Esophagus squamous epithelium (tissue), 5 donors: ENCODE data around the gene MAP3K20. TPM values are rescaled to one million over a fixed set of nuclear protein-coding genes. Genes with fewer than 3 reads are reported as not detected.
"Not testable (repeated sequence)": the region's sequence is repeated elsewhere in the genome, so short reads cannot be mapped to it uniquely, and the experiment has no call there.

ENCODE experiments used
- DNase-seq: peaks from one replicate; lab custom pipeline; 2025; lab: John Stamatoyannopoulos, UW
- H3K27ac ChIP-seq, 4 donors: fragments of 200-600 bp; sonication (generic); one replicate each; pipeline ENCODE4 v1.5.1; 2016 to 2019; ENCODE audit warnings: mild to moderate bottlenecking in 1 of 4
- H3K27me3 ChIP-seq, 4 donors: fragments of 200-600 bp; sonication (generic); 1 replicate in 3 of 4; 2 replicates in 1 of 4; pipeline versions ENCODE4 v1.5.1 to v1.6.0; 2017 to 2021; ENCODE audit warnings: antibody characterized with exemption in 1 of 4
- H3K36me3 ChIP-seq, 3 donors: fragments of 200-600 bp; sonication (generic); one replicate each; pipeline ENCODE4 v1.5.1; 2016 to 2019
- H3K4me1 ChIP-seq, 3 donors: fragments of 200-600 bp; sonication (generic); one replicate each; pipeline ENCODE4 v1.5.1; 2017 to 2019
- H3K4me3 ChIP-seq, 4 donors: fragments of 200-600 bp; sonication (generic); 1 replicate in 3 of 4; 2 replicates in 1 of 4; pipeline ENCODE4 v1.5.1; 2016 to 2019; ENCODE audit warnings: mild to moderate bottlenecking in 2 of 4, moderate library complexity in 1 of 4
- H3K9me3 ChIP-seq, 3 donors: fragments of 200-600 bp; sonication (generic); one replicate each; pipeline ENCODE4 v1.5.1; 2016 to 2019
- CTCF ChIP-seq, 6 experiments: fragments of 450-650 bp in 4 of 6; fragments of 200-600 bp in 2 of 6; sonication (generic) in 2 of 6; IDR thresholded peaks; one replicate each; pipeline ENCODE4 v1.5.1; 2016 to 2019; ENCODE audit warnings: antibody characterized with exemption in 6 of 6, mild to moderate bottlenecking in 4 of 6, moderate library complexity in 4 of 6
- POLR2A ChIP-seq, 4 donors: fragments of 450-650 bp; IDR thresholded peaks; one replicate each; pipeline ENCODE4 v1.6.1; 2017; ENCODE audit warnings: antibody characterized with exemption in 4 of 4, mild to moderate bottlenecking in 4 of 4, moderate library complexity in 3 of 4
- WGBS, 2 donors: methylation state at CpG; one replicate each; pipeline ENCODE4 v1.1.5; 2018; 5-methylcytosine and 5-hydroxymethylcytosine counted together
- intact Hi-C: fragments of 100-400 bp; cut with DNase I; formaldehyde crosslinking; loops from one replicate; pipeline ENCODE4 v1.15.0; 2022
- total RNA-seq, 4 donors: library from RNA; depleted of rRNA; stranded (reverse); fragments of >200 nt; gene quantifications; one replicate each; pipeline ENCODE4 v1.1.0, GENCODE V29; 2016
- donor health status: DM: yes; HTN: yes; CAD: no.

The MAP3K20 gene
- total RNA-seq, 4 donors from 2014 or later = 7.2 to 55.3 (median 26.3) TPM

DNA sequence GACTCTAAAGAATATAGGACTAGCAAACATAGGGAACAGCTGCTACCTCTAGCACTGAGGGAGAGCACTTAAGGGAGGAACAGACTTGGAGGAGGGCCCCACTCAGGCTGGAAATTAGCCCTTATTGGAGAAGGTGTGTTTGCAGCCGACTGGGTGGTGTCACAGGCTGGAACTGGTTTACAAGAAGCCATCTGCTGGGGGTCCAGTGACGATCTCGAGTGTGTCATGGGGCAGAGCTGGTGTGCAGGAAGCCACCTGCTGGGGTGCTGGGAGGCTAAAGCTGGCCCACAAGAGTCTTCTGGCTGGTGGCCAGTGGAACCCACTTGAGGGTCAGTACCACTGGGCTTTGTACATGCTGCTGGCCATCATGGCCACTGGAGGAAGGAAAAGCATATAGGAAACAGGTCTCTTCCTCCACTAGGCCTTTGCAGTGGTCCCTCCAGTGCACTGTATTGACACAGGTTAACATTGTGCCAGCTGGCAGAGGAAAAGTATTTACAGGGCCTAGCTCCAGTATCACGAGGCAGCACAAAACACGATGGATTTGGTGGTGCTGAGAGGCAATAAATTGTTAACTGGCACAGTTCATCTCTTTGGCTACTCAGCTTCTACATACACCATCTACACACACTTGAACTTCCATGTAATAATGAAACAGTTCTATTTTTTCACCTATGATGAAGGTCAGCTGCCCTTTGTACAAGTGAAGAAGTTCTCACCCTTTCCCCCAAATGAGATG lies 43.6 kb downstream of the MAP3K20 start:
- Histone ChIP-seq H3K27me3 (no peaks in the 10 kb centered on the region), H3K27ac (peak overlapping the region in 2 of 4 donors; percentile 6 to 29), H3K4me1 (peaks cover 0 to 25% (median 8%) of the 10 kb centered on the region in 3 donors), H3K4me3 (no peak overlapping the region), H3K36me3 (peaks cover 0 to 6% (median 0%) of the 10 kb centered on the region in 3 donors), H3K9me3 (no peaks in the 10 kb centered on the region)
- no peak for TF ChIP-seq CTCF (IDR thresholded peaks at IDR 0.05)
- no peak for TF ChIP-seq POLR2A (IDR thresholded peaks at IDR 0.05)
- no peak for DNase-seq
- intact Hi-C loops = no loop called here
- 39 to 56% methylated on average over 3 to 5 of the region's 5 CpGs for WGBS, 2 donors

DNA sequence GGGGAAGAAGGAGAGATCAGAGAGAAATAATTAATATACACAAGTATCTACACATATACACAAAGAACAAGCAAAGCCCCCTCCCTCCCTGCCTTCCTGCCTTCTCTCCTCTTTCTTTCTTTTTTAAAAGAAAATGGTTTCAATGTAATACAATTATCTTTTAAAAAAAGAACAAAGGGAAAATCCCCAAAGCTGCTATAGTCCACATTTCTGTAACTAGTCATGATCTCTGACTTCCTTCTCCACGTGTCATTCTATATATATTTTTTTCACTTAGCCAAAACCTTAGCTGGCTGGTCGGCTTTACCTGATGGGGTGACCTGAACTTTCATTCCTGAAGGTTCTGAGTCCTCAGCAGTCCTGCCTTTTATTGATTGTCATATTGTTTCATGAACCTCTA lies 44.3 kb downstream of the MAP3K20 start:
- Histone ChIP-seq H3K4me1 (peaks cover 3 to 32% (median 11%) of the 10 kb centered on the region in 3 donors), H3K4me3 (no peak overlapping the region), H3K27me3 (no peaks in the 10 kb centered on the region), H3K27ac (peak overlapping the region in 2 of 4 donors; percentile 6 to 29), H3K9me3 (no peaks in the 10 kb centered on the region), H3K36me3 (peaks cover 0 to 6% (median 0%) of the 10 kb centered on the region in 3 donors)
- intact Hi-C loops = no loop called here
- DNase-seq = no peak
- TF ChIP-seq CTCF (IDR thresholded peaks at IDR 0.05) (no peak), POLR2A (IDR thresholded peaks at IDR 0.05) (no peak)
- 25 to 51% methylated on average over 2 of the region's 2 CpGs for WGBS, 2 donors

- H3K9me3 ChIP-seq = no peaks in the 10 kb centered on the region
- WGBS, 2 donors = 90 to 100% methylated on average over 1 of the region's 1 CpG
- peaks cover 3 to 32% (median 11%) of the 10 kb centered on the region in 3 donors for H3K4me1 ChIP-seq
- intact Hi-C loops = no loop called here
- no peaks in the 10 kb centered on the region for H3K27me3 ChIP-seq
- H3K27ac ChIP-seq = no peak overlapping the region
- no peak for DNase-seq
- H3K4me3 ChIP-seq = no peak overlapping the region
- TF ChIP-seq CTCF (IDR thresholded peaks at IDR 0.05) = no peak
- no peak for TF ChIP-seq POLR2A (IDR thresholded peaks at IDR 0.05)
- H3K36me3 ChIP-seq = peaks cover 0 to 6% (median 0%) of the 10 kb centered on the region in 3 donors
These were observed 47.3 kb downstream of the MAP3K20 start for GRCh38 chr2:173122936-173123335.

GRCh38 chr2:173124441-173124840 lies 48.8 kb downstream of the MAP3K20 start:
- TF ChIP-seq CTCF (IDR thresholded peaks at IDR 0.05) (no peak), POLR2A (IDR thresholded peaks at IDR 0.05) (no peak)
- Histone ChIP-seq H3K4me1 (peaks cover 3 to 23% (median 11%) of the 10 kb centered on the region in 3 donors), H3K4me3 (no peak overlapping the region), H3K9me3 (no peaks in the 10 kb centered on the region), H3K27ac (no peak overlapping the region), H3K36me3 (peaks cover 0 to 6% (median 0%) of the 10 kb centered on the region in 3 donors), H3K27me3 (no peaks in the 10 kb centered on the region)
- no peak for DNase-seq
- WGBS, 2 donors = 58 to 68% methylated on average over 2 to 3 of the region's 3 CpGs
- intact Hi-C loops = no loop called here

GRCh38 chr2:173126819-173127218 lies 51.2 kb downstream of the MAP3K20 start:
- 58 to 67% methylated on average over 1 of the region's 1 CpG for WGBS, 2 donors
- no peaks in the 10 kb centered on the region for H3K9me3 ChIP-seq
- intact Hi-C loops = no loop called here
- no peak for DNase-seq
- H3K4me1 ChIP-seq = peaks cover 8 to 24% (median 9%) of the 10 kb centered on the region in 3 donors
- no peak overlapping the region for H3K27ac ChIP-seq
- TF ChIP-seq CTCF (IDR thresholded peaks at IDR 0.05) (no peak), POLR2A (IDR thresholded peaks at IDR 0.05) (no peak)
- no peak overlapping the region for H3K4me3 ChIP-seq
- H3K36me3 ChIP-seq = peaks cover 0 to 6% (median 0%) of the 10 kb centered on the region in 3 donors
- no peaks in the 10 kb centered on the region for H3K27me3 ChIP-seq

DNA sequence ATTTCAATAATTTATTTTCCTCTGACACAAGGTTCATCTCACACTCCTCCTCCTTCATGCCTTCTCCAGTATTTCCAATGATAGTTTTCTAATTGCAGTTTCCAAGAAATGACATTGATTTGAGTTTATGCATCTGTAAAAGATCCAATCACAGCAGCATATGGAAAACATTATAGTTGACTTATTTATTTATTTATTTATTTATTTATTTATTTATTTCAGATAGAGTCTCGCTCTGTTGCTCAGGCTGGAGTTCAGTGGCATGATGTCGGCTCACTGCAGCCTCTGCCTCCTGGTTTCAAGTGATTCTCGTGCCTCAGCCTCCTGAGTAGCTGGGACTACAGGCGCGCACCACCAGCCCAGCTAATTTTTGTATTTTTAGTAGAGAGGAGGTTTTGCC lies 52.5 kb downstream of the MAP3K20 start:
- DNase-seq, intact Hi-C loops, H3K4me3 ChIP-seq, H3K9me3 ChIP-seq, H3K27ac ChIP-seq, H3K27me3 ChIP-seq, H3K36me3 ChIP-seq: not testable (repeated sequence)
- peaks cover 8 to 24% (median 9%) of the 10 kb centered on the region in 3 donors for H3K4me1 ChIP-seq
- 92 to 96% methylated on average over 5 of the region's 5 CpGs for WGBS, 2 donors
